NB4 (cell line): ENCODE data around the gene NKIRAS2.

Source experiments
- CTCF ChIP-seq: IDR thresholded peaks from one replicate; pipeline ENCODE4 v1.5.1; 2012; ENCODE audit warnings: low read depth, low read length
- POLR2A ChIP-seq: IDR thresholded peaks from 2 replicates; pipeline ENCODE4 v1.6.1; 2011; ENCODE audit warnings: mild to moderate bottlenecking; ENCODE audit not compliant: insufficient read length; ENCODE audit errors: extremely low read depth

GRCh38 chr17:42052346-42052877, 32.5 kb downstream of the NKIRAS2 start:
- no peak for TF ChIP-seq POLR2A
- no peak for TF ChIP-seq CTCF
